Measurements from ENCODE around the gene UGT1A5.
"Not testable (repeated sequence)": the region's sequence is repeated elsewhere in the genome, so short reads cannot be mapped to it uniquely, and the experiment has no call there.

The UGT1A5 gene

DNA sequence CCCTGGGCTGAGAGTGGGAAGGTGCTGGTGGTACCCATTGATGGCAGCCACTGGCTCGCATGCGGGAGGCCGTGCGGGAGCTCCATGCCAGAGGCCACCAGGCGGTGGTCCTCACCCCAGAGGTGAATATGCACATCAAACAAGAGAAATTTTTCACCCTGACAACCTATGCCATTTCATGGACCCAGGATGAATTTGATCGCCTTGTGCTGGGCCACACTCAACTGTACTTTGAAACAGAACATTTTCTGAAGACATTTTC, 34.5 kb downstream of the UGT1A5 start:
- no peak for DNase-seq

- not testable (repeated sequence) for DNase-seq
These were observed 38.0 kb downstream of the UGT1A5 start for GRCh38 chr2:233750689-233751088.

- not testable (repeated sequence) for DNase-seq
These were observed 38.7 kb downstream of the UGT1A5 start for GRCh38 chr2:233751212-233752009.

GRCh38 chr2:233754872-233755611, 42.3 kb downstream of the UGT1A5 start:
- DNase-seq: no peak

GRCh38 chr2:233756429-233757081, 43.8 kb downstream of the UGT1A5 start:
- DNase-seq: no peak

DNA sequence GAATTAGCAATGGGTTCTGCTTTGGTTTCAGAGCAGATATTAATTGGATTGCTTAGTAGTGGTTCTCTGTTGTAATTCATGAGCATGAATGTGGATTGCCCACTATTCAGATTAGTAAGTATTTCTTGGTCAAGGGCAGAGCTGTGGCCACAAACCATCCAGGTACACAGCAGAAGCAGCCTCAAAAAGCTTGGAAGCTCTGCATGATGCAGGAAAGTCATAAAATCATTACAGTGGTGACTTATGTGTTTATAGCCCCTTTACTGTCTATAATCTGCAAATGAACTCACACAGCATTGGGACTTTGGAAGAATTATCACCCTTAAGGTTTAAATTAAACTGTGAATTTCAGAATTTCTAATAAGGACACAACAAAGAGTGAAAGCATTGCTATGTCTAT, 45.4 kb downstream of the UGT1A5 start:
- DNase-seq: no peak

- DNase-seq: no peak
These were observed 46.1 kb downstream of the UGT1A5 start for GRCh38 chr2:233758849-233759248.

- DNase-seq: no peak
These were observed 47.3 kb downstream of the UGT1A5 start, which contains the start of gene UGT1A1 for GRCh38 chr2:233760043-233760442. TSS of gene UGT1A1 (plus strand) at chr2:233760270. CDS start at chr2:233760288, 18 bp downstream.

GRCh38 chr2:233761040-233761769, 48.5 kb downstream of the UGT1A5 start:
- no peak for DNase-seq

- no peak for DNase-seq
These were observed 51.6 kb downstream of the UGT1A5 start for GRCh38 chr2:233764264-233764663.

- DNase-seq: no peak
These were observed 52.1 kb downstream of the UGT1A5 start for GRCh38 chr2:233764761-233765160.

- DNase-seq: no peak
These were observed 53.7 kb downstream of the UGT1A5 start for GRCh38 chr2:233766416-233766815.

DNA sequence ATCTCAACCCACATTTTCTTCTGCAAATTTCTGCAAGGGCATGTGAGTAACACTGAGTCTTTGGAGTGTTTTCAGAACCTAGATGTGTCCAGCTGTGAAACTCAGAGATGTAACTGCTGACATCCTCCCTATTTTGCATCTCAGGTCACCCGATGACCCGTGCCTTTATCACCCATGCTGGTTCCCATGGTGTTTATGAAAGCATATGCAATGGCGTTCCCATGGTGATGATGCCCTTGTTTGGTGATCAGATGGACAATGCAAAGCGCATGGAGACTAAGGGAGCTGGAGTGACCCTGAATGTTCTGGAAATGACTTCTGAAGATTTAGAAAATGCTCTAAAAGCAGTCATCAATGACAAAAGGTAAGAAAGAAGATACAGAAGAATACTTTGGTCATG, 55.4 kb downstream of the UGT1A5 start:
- no peak for DNase-seq

DNA sequence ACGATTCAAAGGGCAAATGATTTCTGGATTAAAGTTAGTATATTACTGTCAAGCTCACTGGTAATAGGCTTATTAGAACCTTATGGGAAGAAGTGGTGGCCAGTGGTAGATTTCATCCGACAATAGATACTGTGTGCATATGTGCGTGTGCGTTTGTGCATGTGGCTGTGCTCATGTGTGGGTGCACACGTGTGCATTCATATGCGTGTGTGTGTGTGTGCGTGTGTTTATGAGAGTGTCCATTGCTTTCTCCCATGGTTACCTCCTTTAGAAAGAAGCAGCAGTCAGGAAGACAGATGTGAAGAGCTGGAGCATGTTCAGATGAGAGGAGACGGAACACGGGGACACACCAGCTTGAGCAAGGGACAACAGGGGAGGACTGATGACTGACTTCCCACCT, 56.6 kb downstream of the UGT1A5 start:
- no peak for DNase-seq

DNA sequence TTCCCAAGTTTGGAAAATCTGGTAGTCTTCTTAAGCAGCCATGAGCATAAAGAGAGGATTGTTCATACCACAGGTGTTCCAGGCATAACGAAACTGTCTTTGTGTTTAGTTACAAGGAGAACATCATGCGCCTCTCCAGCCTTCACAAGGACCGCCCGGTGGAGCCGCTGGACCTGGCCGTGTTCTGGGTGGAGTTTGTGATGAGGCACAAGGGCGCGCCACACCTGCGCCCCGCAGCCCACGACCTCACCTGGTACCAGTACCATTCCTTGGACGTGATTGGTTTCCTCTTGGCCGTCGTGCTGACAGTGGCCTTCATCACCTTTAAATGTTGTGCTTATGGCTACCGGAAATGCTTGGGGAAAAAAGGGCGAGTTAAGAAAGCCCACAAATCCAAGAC, 59.4 kb downstream of the UGT1A5 start:
- no peak for DNase-seq

DNA sequence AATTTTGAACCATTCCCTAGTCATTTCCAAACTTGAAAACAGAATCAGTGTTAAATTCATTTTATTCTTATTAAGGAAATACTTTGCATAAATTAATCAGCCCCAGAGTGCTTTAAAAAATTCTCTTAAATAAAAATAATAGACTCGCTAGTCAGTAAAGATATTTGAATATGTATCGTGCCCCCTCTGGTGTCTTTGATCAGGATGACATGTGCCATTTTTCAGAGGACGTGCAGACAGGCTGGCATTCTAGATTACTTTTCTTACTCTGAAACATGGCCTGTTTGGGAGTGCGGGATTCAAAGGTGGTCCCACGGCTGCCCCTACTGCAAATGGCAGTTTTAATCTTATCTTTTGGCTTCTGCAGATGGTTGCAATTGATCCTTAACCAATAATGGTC, 59.9 kb downstream of the UGT1A5 start:
- DNase-seq: no peak

- DNase-seq: no peak
These were observed 61.1 kb downstream of the UGT1A5 start for GRCh38 chr2:233773854-233774253.

- no peak for DNase-seq
These were observed 62.7 kb downstream of the UGT1A5 start for GRCh38 chr2:233775414-233775813.

DNA sequence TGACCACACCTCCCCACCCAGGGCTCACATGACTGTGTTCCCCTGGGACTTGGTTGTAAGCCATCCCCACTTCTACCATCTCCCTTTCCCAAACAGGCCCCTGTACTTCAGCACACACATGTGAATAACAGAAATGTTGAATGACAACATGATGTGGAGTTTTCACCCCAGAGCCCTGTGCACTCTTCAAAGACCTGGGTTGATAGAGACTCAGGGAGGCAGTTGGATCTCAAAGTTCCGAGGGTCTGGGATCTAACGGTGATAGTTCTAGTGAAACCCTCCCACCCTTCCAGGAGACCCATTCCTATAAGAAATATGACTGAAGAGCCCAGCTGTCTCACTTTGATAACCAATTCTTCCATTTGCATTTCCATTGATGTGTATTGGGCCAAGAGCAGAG, 65.3 kb downstream of the UGT1A5 start, which contains the start of gene MROH2A:
MROH2A (plus strand) TSS at position 301 of the 400 bp plus-strand sequence. CDS start 1,029 bp downstream, outside the sequence.
- DNase-seq: no peak

- no peak for DNase-seq
These were observed 67.0 kb downstream of the UGT1A5 start for GRCh38 chr2:233779722-233780121.

DNA sequence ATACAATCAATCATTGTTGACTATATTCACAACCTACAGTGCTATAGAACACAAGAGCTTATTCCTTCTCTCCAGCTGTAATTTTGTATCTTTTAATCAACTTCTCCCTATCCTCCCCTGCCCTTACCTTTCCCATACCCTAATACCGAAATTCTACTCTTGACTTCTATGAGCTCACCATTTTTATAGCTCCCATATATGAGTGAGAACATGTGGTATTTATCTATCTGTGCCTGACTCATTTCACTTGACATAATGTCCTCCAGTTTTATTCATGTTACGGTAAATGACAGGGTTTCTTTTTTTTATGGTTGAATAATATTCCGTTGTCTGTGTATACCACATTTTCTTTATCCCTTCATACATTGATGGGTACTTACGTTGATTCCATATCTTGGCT, 68.1 kb downstream of the UGT1A5 start:
- DNase-seq: no peak

- no peak for DNase-seq
These were observed 76.8 kb downstream of the UGT1A5 start for GRCh38 chr2:233789554-233789953.
